Lower leg skin (tissue), 4 donors: Measurements from ENCODE around the gene EMSY. TPM values are rescaled to one million over a fixed set of nuclear protein-coding genes. Genes with fewer than 3 reads are reported as not detected.

ENCODE experiments used
- DNase-seq, 2 donors: peaks; one replicate each; pipeline ENCODE4 v3.0.0-alpha.2; 2019; ENCODE audit warnings: low spot score in 2 of 2
- H3K4me3 ChIP-seq: fragments of 200-600 bp; sonication (generic); 2 replicates; pipeline ENCODE4 v1.5.1; 2017; ENCODE audit warnings: mild to moderate bottlenecking, low read depth; ENCODE audit not compliant: poor library complexity, severe bottlenecking
- CTCF ChIP-seq, 3 donors: fragments of 450-650 bp; IDR thresholded peaks; one replicate each; pipeline ENCODE4 v1.5.1; 2016; ENCODE audit warnings: antibody characterized with exemption in 3 of 3, mild to moderate bottlenecking in 3 of 3, moderate library complexity in 2 of 3
- POLR2A ChIP-seq, 2 donors: fragments of 450-650 bp; IDR thresholded peaks; one replicate each; pipeline ENCODE4 v1.6.1; 2016 to 2017; ENCODE audit warnings: antibody characterized with exemption in 2 of 2, mild to moderate bottlenecking in 1 of 2, moderate library complexity in 1 of 2
- WGBS, 2 donors: methylation state at CpG; one replicate each; pipeline ENCODE4 v1.1.5; 2018; 5-methylcytosine and 5-hydroxymethylcytosine counted together
- intact Hi-C: fragments of 100-400 bp; cut with DNase I; formaldehyde crosslinking; loops from one replicate; pipeline ENCODE4 v1.15.0; 2023; ENCODE audit warnings: low total_unique reads
- total RNA-seq, 4 donors: library from RNA; depleted of rRNA; stranded (reverse); fragments of >200 nt; gene quantifications; one replicate each; pipeline ENCODE4 v1.1.0, GENCODE V29; 2016

The EMSY gene
- total RNA-seq, 4 donors from 2014 or later: 12.8 to 45.0 (median 14.7) TPM

- WGBS, 2 donors: 62 to 69% methylated on average over 7 of the region's 7 CpGs
- TF ChIP-seq POLR2A (IDR thresholded peaks at IDR 0.05): no peak
- TF ChIP-seq CTCF (IDR thresholded peaks at IDR 0.05): no peak
- intact Hi-C loops: no loop called here
- no peak overlapping the region for H3K4me3 ChIP-seq
- no peak for DNase-seq
These were observed 36.5 kb upstream of the EMSY start for GRCh38 chr11:76408171-76408965.

DNA sequence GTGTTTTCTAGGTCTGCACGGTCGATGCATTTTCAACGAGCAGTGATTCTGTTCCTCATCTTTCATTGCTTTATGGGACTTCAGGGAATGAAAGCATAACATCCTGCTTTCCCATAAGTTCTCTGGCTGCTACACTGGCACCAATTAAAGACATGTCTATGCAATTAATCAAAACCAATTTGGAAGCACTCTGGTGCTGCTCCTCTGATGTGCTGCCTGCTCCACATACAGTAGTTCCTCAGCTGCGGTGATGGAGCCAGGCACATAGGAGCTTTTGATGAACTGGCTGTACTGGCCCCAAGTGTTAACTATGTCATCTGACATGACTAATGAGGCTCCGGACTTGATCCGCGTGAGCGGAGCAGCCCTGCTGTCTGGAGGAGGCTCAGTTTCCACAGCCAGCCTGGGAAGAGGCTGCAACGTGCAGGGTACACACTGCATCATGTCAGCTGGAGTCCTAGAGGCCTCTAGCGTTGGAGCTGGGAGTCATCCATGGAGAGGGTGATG lies 33.9 kb upstream of the EMSY start:
- TF ChIP-seq POLR2A (IDR thresholded peaks at IDR 0.05) (no peak), CTCF (IDR thresholded peaks at IDR 0.05) (no peak)
- 71 to 75% methylated on average over 10 of the region's 10 CpGs for WGBS, 2 donors
- intact Hi-C loops: no loop called here
- DNase-seq: no peak
- no peak overlapping the region for H3K4me3 ChIP-seq

DNA sequence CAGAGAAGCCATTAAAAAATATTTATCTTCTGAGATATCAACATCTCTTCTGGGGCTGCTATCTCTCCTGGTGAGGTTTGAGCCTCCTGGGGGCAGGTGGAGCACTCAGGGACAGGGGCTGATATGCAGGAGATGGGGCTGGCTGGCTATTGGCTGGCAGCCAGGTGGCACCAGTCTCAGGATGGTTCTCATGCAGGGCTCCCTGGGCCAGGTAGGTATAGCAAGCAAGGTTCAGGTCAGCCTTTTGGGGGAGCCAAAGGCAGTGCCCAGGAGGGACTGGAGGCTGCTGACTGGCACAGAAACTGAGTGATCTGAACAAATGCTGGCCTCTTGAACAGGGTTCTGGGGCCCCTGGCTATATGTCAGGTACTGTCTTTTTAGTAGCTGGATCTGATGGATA lies 29.7 kb upstream of the EMSY start:
- DNase-seq: no peak
- intact Hi-C loops: no loop called here
- no peak for TF ChIP-seq CTCF (IDR thresholded peaks at IDR 0.05)
- TF ChIP-seq POLR2A (IDR thresholded peaks at IDR 0.05): no peak
- H3K4me3 ChIP-seq: no peak overlapping the region

DNA sequence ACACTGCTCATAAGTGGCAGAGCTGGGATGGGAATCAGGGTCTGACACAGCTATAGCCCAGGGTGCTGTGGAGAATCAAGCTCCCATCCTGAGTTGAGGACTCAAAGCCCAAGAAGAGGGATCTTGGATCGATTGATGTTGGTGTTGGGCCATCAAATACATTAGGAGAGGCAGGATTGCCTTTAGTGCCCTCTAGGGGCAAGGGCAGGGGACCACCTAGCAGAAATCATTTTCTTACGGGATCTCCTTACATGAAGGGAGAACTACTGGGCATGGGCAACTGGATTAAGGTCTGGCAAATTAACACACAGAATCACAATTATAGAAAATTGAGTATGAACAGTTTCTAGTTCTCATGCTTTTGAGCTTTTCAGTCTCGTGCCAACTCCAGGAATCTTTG lies 24.9 kb upstream of the EMSY start:
- H3K4me3 ChIP-seq: no peak overlapping the region
- 54 to 68% methylated on average over 3 of the region's 3 CpGs for WGBS, 2 donors
- intact Hi-C loops: no loop called here
- TF ChIP-seq CTCF (IDR thresholded peaks at IDR 0.05): no peak
- no peak for TF ChIP-seq POLR2A (IDR thresholded peaks at IDR 0.05)
- DNase-seq: no peak

GRCh38 chr11:76424379-76424778 lies 20.4 kb upstream of the EMSY start:
- 53 to 72% methylated on average over 3 of the region's 3 CpGs for WGBS, 2 donors
- intact Hi-C loops: no loop called here

More at GRCh38 chr11:76424379-76424778, 20.4 kb upstream of the EMSY start:
- no peak overlapping the region for H3K4me3 ChIP-seq
- DNase-seq: no peak
- TF ChIP-seq POLR2A (IDR thresholded peaks at IDR 0.05): no peak
- no peak for TF ChIP-seq CTCF (IDR thresholded peaks at IDR 0.05)
